ENCODE results near the gene FBXO15. TPM values are rescaled to one million over a fixed set of nuclear protein-coding genes. Genes with fewer than 3 reads are reported as not detected.

The FBXO15 gene
- total RNA-seq, 2 experiments from 2014 or later, result 1.1 to 1.4 TPM

GRCh38 chr18:74123200-74123599, 24.4 kb downstream of the FBXO15 start:
- POLR2A ChIA-PET, result no interaction called here
- CTCF ChIA-PET, result no interaction called here

DNA sequence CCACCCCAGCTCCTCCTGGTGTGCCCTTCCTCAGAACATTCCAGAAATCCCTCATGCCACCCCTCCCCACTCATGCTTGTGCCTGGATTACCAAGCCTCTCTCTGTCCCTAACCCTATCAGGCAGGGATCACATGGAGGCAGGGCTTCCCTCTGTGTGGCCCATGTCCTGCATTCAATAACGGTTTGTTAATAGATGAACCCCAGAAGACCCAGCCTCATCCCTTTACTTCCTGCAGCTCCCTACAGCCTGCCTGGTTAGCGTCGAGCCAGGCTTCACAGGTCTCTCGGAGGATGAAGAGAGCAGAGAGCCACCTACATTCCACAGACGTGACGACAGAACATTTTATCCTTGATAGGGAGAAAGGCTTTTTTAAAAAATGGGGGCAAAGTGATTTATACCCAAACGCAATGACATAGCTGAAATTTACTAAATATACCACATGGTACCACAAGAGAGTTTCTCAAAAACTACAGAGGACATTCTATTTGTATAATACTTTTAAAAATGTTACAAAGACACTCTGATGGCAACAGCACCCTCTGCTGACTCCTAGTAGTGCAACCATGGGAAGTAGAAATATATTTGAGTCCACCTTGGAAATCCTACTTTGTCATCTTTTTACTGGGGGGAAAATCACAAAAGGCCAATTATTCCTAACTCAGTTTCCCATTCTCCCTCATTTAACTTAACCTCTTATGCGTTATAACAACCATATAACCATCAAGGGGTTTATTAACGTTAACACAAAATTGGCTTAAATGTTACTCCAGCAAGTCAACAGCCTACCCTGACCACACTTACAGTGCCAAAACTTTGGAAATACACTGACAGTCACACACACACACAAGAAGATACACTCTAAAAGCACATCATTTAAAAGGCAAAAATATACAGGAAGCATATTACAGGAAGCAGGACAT, 30.7 kb downstream of the FBXO15 start:
- POLR2A ChIA-PET, result no interaction called here
- CTCF ChIA-PET, result interaction anchor here (0.8 to 1.6 kb wide), 2 partner anchors 35 to 76 kb away, joined by 4 to 5 read pairs; no protein-coding TSS in a partner anchor

- POLR2A ChIA-PET, result no interaction called here
- CTCF ChIA-PET, result no interaction called here
Measured at GRCh38 chr18:74115046-74115445, 32.6 kb downstream of the FBXO15 start.

GRCh38 chr18:74114116-74114515, 33.5 kb downstream of the FBXO15 start:
- POLR2A ChIA-PET, result no interaction called here
- CTCF ChIA-PET, result no interaction called here

DNA sequence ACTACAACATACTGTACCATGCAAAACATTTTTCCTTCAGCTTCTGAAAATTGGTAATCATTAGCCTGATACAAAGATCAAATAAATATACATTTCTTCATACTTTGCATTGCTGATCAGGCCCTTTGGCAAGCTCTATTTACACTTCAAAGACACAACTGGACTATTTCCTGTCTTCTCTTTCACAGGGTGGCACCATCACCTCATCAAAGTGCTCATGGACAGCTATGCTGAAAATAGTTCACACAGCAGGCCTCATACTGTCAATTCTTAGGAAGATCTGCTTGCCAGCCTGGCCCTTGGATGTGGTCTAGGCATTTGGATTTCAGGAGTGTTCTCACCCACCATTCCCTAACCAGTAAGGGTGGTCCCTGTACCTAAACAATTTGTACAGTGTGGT, 33.9 kb downstream of the FBXO15 start:
- ChIA-PET CTCF (interaction anchor here (1.1 kb wide), 1 partner anchor 31 kb away, joined by 3 read pairs; no protein-coding TSS in a partner anchor), POLR2A (no interaction called here)

- CTCF ChIA-PET, result no interaction called here
Measured at GRCh38 chr18:74110976-74111375, 36.7 kb downstream of the FBXO15 start.

DNA sequence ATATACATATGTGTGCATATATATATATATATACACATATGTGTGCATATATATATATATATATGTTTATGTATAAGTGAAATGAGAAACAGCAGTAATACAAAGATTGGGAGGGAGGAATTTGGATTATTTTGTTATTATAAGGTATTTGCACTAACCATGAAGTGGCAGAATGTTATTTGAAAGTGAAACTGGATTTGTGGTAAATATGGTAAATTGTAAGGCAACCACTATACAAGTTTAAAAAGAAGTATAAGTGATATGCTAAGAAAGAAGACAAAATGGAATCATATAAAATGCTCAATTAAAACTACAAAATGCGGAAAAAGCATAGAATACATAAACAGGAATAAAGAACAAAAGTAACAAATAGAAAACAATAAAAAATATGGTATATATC, 37.5 kb downstream of the FBXO15 start:
- ChIA-PET POLR2A (no interaction called here), CTCF (no interaction called here)

More at GRCh38 chr18:74110976-74111375, 36.7 kb downstream of the FBXO15 start:
- POLR2A ChIA-PET, result no interaction called here

- ChIA-PET POLR2A (no interaction called here), CTCF (interaction anchor here (0.7 kb wide), 1 partner anchor 102 kb away, joined by 3 read pairs; no protein-coding TSS in a partner anchor)
Measured at GRCh38 chr18:74108460-74108859, 39.2 kb downstream of the FBXO15 start.

DNA sequence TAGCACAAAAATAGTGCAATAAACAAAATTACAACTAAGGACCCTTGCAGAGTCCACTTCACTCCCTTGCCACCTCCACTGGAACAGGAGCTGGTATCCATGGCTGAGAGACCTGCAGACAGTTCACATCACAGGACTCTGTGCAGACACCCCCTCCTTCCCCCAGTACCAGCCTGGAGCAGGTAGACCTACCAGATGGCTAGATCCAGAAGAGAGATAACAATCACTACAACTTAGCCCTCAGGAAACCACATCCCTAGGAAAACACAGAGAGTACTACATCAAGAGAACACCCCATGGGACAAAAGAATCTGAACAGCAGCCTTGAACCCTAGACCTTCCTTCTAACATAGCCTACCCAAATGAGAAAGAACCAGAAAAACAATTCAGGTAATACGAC, 49.8 kb downstream of the FBXO15 start:
- CTCF ChIA-PET, result no interaction called here

DNA sequence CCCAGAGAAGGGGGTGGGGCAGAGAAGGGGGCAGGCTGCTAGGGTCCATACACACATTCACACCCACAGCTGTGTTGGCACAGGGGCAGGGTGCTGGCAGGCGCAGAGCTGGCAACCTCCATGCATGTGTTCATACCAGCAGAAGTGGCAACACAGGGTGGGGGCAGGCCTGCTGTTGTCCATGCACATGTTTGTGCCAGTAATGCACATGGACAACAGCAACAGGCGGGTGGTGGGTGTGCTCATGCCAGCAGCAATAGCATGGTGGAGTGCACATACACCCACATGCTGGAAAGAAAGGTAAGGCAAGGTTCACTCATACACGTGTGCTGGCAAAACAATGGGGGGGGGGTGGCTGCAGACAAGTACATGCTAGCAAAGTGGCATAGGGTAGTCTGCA, 54.7 kb downstream of the FBXO15 start:
- CTCF ChIA-PET, result no interaction called here
- POLR2A ChIA-PET, result no interaction called here

More for the DNA sequence above, 49.8 kb downstream of the FBXO15 start:
- POLR2A ChIA-PET, result no interaction called here

GRCh38 chr18:74084184-74084855, 63.3 kb downstream of the FBXO15 start:
- CTCF ChIA-PET, result no interaction called here
- POLR2A ChIA-PET, result no interaction called here

GRCh38 chr18:74083557-74083952, 64.1 kb downstream of the FBXO15 start:
- POLR2A ChIA-PET, result no interaction called here
- CTCF ChIA-PET, result interaction anchor here (1.2 to 1.9 kb wide), 2 partner anchors 16 to 56 kb away, joined by 4 to 10 read pairs; no protein-coding TSS in a partner anchor

- CTCF ChIA-PET, result interaction anchor here (0.9 to 1.9 kb wide), 6 partner anchors 16 to 114 kb away, joined by 3 to 10 read pairs (median 4); no protein-coding TSS in a partner anchor
- POLR2A ChIA-PET, result interaction anchor here (1.0 kb wide), 1 partner anchor 29 kb away, joined by 3 read pairs; no protein-coding TSS in a partner anchor
Measured at GRCh38 chr18:74082742-74083556, 64.7 kb downstream of the FBXO15 start.

DNA sequence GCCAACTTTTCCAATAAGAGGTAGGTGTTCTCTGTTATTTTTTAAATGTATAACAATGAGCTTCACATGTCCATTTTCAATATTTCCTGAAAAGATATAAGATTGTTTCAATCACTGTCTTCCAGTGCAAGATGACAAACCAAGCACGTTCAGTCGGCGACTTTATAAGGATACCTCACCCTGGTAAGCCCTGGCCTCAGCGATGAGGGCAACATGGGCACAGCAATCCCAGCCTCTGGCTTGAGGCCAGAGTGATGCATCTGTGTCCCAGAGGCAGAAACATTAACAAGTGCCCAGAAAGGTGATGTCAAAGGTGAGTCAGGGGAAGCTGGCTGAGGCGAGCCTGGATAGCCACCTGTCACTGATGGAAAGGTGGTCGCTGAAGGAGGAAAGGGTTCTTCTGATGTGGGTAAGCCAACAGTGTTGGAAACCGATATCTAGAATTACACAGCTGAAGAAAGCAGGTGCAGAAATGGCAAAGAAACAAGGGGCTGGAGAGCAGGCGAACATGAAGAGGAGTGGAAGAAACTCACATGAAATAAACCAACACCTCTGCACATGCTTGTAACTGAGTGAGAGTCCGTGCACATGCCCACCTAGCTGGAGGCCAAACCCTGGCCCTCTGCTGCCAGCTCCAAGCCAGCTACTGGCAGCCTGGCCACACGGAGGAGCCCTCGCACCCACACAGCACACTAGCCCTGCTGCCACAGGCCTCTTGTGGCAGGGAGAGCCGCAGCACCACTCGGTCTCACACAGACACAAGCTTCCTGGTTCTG, 65.5 kb downstream of the FBXO15 start:
- CTCF ChIA-PET, result interaction anchor here (0.6 to 1.9 kb wide), 7 partner anchors 17 to 115 kb away, joined by 3 to 10 read pairs (median 4); no protein-coding TSS in a partner anchor
- POLR2A ChIA-PET, result interaction anchor here (1.0 kb wide), 1 partner anchor 30 kb away, joined by 3 read pairs; no protein-coding TSS in a partner anchor

DNA sequence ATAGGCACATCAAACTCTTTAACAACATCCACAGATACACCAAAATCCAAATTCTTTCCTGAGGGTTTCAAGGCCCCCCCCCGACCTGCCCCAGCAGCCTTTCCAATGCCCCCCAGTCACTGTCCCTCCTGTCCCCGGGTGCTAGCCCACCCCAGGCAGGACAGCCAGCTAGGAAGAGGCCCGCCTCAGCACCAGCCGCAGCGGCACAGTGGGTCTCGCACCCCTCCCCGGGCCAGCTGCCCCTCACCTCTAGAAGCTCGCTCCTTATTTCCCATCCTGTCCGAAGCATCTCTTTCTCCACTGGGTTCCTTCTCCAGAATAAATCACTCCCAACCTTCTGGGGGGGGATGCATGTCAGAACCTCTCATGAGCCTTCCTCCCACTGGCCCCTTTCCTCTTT, 69.4 kb downstream of the FBXO15 start:
- ChIA-PET POLR2A (no interaction called here), CTCF (no interaction called here)

DNA sequence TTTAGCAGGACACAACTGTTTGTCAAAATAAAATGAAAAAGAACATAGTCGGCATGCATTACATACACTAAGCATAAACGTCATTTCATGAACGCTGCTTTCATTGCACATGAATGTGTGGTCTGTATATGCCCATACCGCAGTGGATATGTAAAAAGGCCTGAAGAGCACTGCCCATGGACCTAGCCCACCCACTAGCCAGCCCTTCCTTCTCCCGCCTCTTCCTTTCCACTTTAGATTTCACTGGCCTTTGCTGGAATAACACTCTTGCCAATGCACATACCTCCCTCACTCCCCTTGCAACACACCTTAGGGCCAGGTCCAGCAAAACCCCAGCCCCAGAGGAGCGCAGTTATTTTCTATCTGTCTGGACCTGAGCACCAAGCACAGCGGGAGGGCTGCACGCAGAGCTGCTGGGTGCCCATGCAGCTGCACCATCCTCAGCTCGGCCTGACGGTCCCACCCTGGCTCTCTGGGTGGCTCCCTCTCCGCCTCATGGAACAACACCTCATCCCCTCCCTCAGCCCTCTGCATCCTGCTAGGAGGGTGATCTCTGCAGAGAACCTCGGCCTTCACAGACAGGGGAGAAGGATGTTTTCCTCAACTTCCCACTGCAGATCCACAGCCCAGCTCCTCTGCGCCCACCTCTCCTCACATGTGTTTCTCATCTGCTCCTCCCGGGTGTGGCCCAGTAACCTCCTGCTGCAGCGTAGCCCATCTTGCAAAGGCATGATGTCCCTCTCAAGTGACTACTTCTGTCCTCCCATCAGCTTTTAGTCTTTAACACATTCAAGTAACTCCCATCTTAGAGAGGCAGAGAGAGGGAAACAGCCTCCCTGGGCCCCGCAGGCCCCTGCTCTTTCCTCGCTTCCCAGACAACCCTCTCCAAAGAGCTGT, 72.7 kb downstream of the FBXO15 start:
- CTCF ChIA-PET, result no interaction called here
- POLR2A ChIA-PET, result no interaction called here

- POLR2A ChIA-PET, result no interaction called here
- CTCF ChIA-PET, result no interaction called here
Measured at GRCh38 chr18:74073957-74074667, 73.5 kb downstream of the FBXO15 start.

Measured in activated CD8-positive, alpha-beta memory T cell treated with anti-CD3 and anti-CD28 coated beads for 36 hours (primary cell).